ENCODE results near the gene PGAP6.
"Not testable (repeated sequence)": the region's sequence is repeated elsewhere in the genome, so short reads cannot be mapped to it uniquely, and the experiment has no call there.

PGAP6 gene

GRCh38 chr16:349211-349610 lies 32.6 kb downstream of the PGAP6 start:
- DNase-seq (ENCODE audit: low read depth): no peak

GRCh38 chr16:348495-348894 lies 33.3 kb downstream of the PGAP6 start:
- DNase-seq (ENCODE audit: low read depth): not testable (repeated sequence)

GRCh38 chr16:347203-347602 lies 34.6 kb downstream of the PGAP6 start:
- no peak for DNase-seq (ENCODE audit: low read depth)

GRCh38 chr16:346587-346986 lies 35.2 kb downstream of the PGAP6 start:
- no peak for DNase-seq (ENCODE audit: low read depth)

GRCh38 chr16:345772-346171 lies 36.0 kb downstream of the PGAP6 start:
- no peak for DNase-seq (ENCODE audit: low read depth)

GRCh38 chr16:342455-343213 lies 39.1 kb downstream of the PGAP6 start:
- DNase-seq (ENCODE audit: low read depth): no peak

GRCh38 chr16:341974-342336 lies 39.8 kb downstream of the PGAP6 start:
- DNase-seq (ENCODE audit: low read depth): not testable (repeated sequence)

GRCh38 chr16:341095-341973 lies 40.4 kb downstream of the PGAP6 start:
- DNase-seq (ENCODE audit: low read depth): not testable (repeated sequence)

- DNase-seq (ENCODE audit: low read depth): no peak
These were observed 41.2 kb downstream of the PGAP6 start for GRCh38 chr16:340370-341091.

GRCh38 chr16:339680-340079 lies 42.1 kb downstream of the PGAP6 start:
- DNase-seq (ENCODE audit: low read depth): no peak

- no peak for DNase-seq (ENCODE audit: low read depth)
These were observed 43.7 kb downstream of the PGAP6 start for GRCh38 chr16:337975-338575.

GRCh38 chr16:337437-337836 lies 44.3 kb downstream of the PGAP6 start:
- no peak for DNase-seq (ENCODE audit: low read depth)

GRCh38 chr16:336269-336668 lies 45.5 kb downstream of the PGAP6 start:
- no peak for DNase-seq (ENCODE audit: low read depth)

GRCh38 chr16:334861-335632 lies 46.7 kb downstream of the PGAP6 start:
- not testable (repeated sequence) for DNase-seq (ENCODE audit: low read depth)

- DNase-seq (ENCODE audit: low read depth): not testable (repeated sequence)
These were observed 47.5 kb downstream of the PGAP6 start for GRCh38 chr16:334164-334832.

- DNase-seq (ENCODE audit: low read depth): no peak
These were observed 48.2 kb downstream of the PGAP6 start for GRCh38 chr16:333406-334094.

- not testable (repeated sequence) for DNase-seq (ENCODE audit: low read depth)
These were observed 50.5 kb downstream of the PGAP6 start for GRCh38 chr16:331181-331814.

- DNase-seq (ENCODE audit: low read depth): no peak
These were observed 51.0 kb downstream of the PGAP6 start for GRCh38 chr16:330741-331140.

GRCh38 chr16:325375-326145 lies 56.2 kb downstream of the PGAP6 start:
- DNase-seq (ENCODE audit: low read depth): no peak
